GM19328 (cell line): Measurements from ENCODE around the gene ENO4.
A peak's percentile ranks its signal among the peaks of the same experiment; 100 is the strongest.

ENCODE experiments used
- ATAC-seq: cut with Tn5 transposase; IDR thresholded peaks from one replicate; pipeline ENCODE4 v1.9.1; 2021; ENCODE audit warnings: mild to moderate bottlenecking, moderate library complexity; ENCODE audit not compliant: unreplicated experiment

ENO4 gene

GRCh38 chr10:116828116-116828515, 21.2 kb upstream of the ENO4 start:
- no peak for ATAC-seq

- no peak for ATAC-seq
Observed at GRCh38 chr10:116829711-116830110, 19.6 kb upstream of the ENO4 start.

- no peak for ATAC-seq
Observed at GRCh38 chr10:116831086-116831485, 18.2 kb upstream of the ENO4 start.

- ATAC-seq: no peak
Observed at GRCh38 chr10:116831790-116832189, 17.5 kb upstream of the ENO4 start.

- no peak for ATAC-seq
Observed at GRCh38 chr10:116833986-116834985, 15.0 kb upstream of the ENO4 start.

GRCh38 chr10:116835658-116836057, 13.6 kb upstream of the ENO4 start:
- ATAC-seq: no peak

GRCh38 chr10:116836083-116836482, 13.2 kb upstream of the ENO4 start:
- ATAC-seq: no peak

- ATAC-seq: no peak
Observed at GRCh38 chr10:116836902-116837523, 12.3 kb upstream of the ENO4 start.

GRCh38 chr10:116838143-116838725, 11.1 kb upstream of the ENO4 start:
- ATAC-seq: no peak

- no peak for ATAC-seq
Observed at GRCh38 chr10:116840389-116841075, 8.8 kb upstream of the ENO4 start.

- ATAC-seq: no peak
Observed at GRCh38 chr10:116845823-116846222, 3.5 kb upstream of the ENO4 start.

GRCh38 chr10:116848032-116848943, 1.0 kb upstream of the ENO4 start:
- peak; percentile 63 for ATAC-seq

- no peak for ATAC-seq
Observed at GRCh38 chr10:116848944-116849247, 403 bp upstream of the ENO4 start.

- ATAC-seq: no peak
Observed at GRCh38 chr10:116850058-116850611, 836 bp downstream of the ENO4 start.

- ATAC-seq: no peak
Observed at GRCh38 chr10:116852246-116852645, 2.9 kb downstream of the ENO4 start.

- ATAC-seq: no peak
Observed at GRCh38 chr10:116853287-116853686, 4.0 kb downstream of the ENO4 start.

- no peak for ATAC-seq
Observed at GRCh38 chr10:116853701-116854100, 4.4 kb downstream of the ENO4 start.

GRCh38 chr10:116857156-116857555, 7.9 kb downstream of the ENO4 start:
- no peak for ATAC-seq

- ATAC-seq: no peak
Observed at GRCh38 chr10:116861796-116862195, 12.5 kb downstream of the ENO4 start.

- no peak for ATAC-seq
Observed at GRCh38 chr10:116864436-116864835, 15.1 kb downstream of the ENO4 start.
